ENCODE measurements around the gene USP48. TPM values are rescaled to one million over a fixed set of nuclear protein-coding genes. Genes with fewer than 3 reads are reported as not detected.

USP48 gene
- total and polyA plus RNA-seq, 3 experiments from 2014 or later: 41.4 to 61.5 (median 60.6) TPM

GRCh38 chr1:21749109-21749508, 33.8 kb downstream of the USP48 start:
- POLR2A ChIA-PET: no interaction called here
- DNase-seq: no peak
- Histone ChIP-seq H3K9me3 (ENCODE audit: low read length) (no peaks in the 10 kb centered on the region), H3K4me3 (ENCODE audit: low read length) (no peak overlapping the region), H3K4me1 (ENCODE audit: insufficient read depth, low read length) (no peaks in the 10 kb centered on the region), H3K36me3 (ENCODE audit: insufficient read depth, low read length) (peaks cover 19% of the 10 kb centered on the region), H3K27me3 (ENCODE audit: insufficient read depth, low read length, poor library complexity, severe bottlenecking) (no peaks in the 10 kb centered on the region), H3K27ac (ENCODE audit: low read depth, low read length) (no peak overlapping the region)
- Mint-ChIP-seq H3K4me3 (no peak overlapping the region), H3K4me1 (peaks cover 0 to 8% (median 2%) of the 10 kb centered on the region in 3 donors), H3K27me3 (no peaks in the 10 kb centered on the region), H3K27ac (peak overlapping the region in 4 of 8 donors; percentile 39 to 83 (median 60)), H3K9me3 (no peaks in the 10 kb centered on the region), H3K36me3 (peaks cover 0 to 65% (median 13%) of the 10 kb centered on the region in 3 donors)
- CTCF ChIA-PET: interaction anchor here (1.2 kb wide), 1 partner anchor 14 kb away, joined by 3 read pairs; no protein-coding TSS in a partner anchor

GRCh38 chr1:21743476-21743875, 39.5 kb downstream of the USP48 start:
- H3K36me3 ChIP-seq (ENCODE audit: insufficient read depth, low read length): peaks cover 25% of the 10 kb centered on the region
- CTCF ChIA-PET: no interaction called here

GRCh38 chr1:21742578-21742977, 40.4 kb downstream of the USP48 start:
- CTCF ChIA-PET: no interaction called here
- H3K9me3 ChIP-seq (ENCODE audit: low read length): no peaks in the 10 kb centered on the region

More at GRCh38 chr1:21743476-21743875, 39.5 kb downstream of the USP48 start:
- Histone ChIP-seq H3K4me3 (ENCODE audit: low read length) (no peak overlapping the region), H3K9me3 (ENCODE audit: low read length) (no peaks in the 10 kb centered on the region), H3K4me1 (ENCODE audit: insufficient read depth, low read length) (no peaks in the 10 kb centered on the region), H3K27me3 (ENCODE audit: insufficient read depth, low read length, poor library complexity, severe bottlenecking) (no peaks in the 10 kb centered on the region), H3K27ac (ENCODE audit: low read depth, low read length) (no peak overlapping the region)
- Mint-ChIP-seq H3K27ac (peak overlapping the region in 4 of 8 donors; percentile 1 to 76 (median 30)), H3K27me3 (no peaks in the 10 kb centered on the region), H3K4me1 (peaks cover 14 to 21% (median 19%) of the 10 kb centered on the region in 3 donors), H3K36me3 (peaks cover 0 to 61% (median 14%) of the 10 kb centered on the region in 3 donors), H3K4me3 (no peak overlapping the region), H3K9me3 (no peaks in the 10 kb centered on the region)
- POLR2A ChIA-PET: no interaction called here
- DNase-seq: peak in 1 of 5 donors; percentile 38

GRCh38 chr1:21741206-21741605, 41.7 kb downstream of the USP48 start:
- POLR2A ChIA-PET: no interaction called here
- H3K27me3 ChIP-seq (ENCODE audit: insufficient read depth, low read length, poor library complexity, severe bottlenecking): no peaks in the 10 kb centered on the region
- CTCF ChIA-PET: interaction anchor here (0.6 kb wide), 1 partner anchor 18 kb away, joined by 3 read pairs; no protein-coding TSS in a partner anchor
- no peak for DNase-seq
- peak overlapping the region in 1 of 8 donors; percentile 4 for H3K27ac Mint-ChIP-seq
- no peak overlapping the region for H3K4me3 Mint-ChIP-seq
- no peak overlapping the region for H3K27ac ChIP-seq (ENCODE audit: low read depth, low read length)
- H3K36me3 Mint-ChIP-seq: peaks cover 0 to 56% (median 14%) of the 10 kb centered on the region in 3 donors
- peaks cover 14 to 21% (median 19%) of the 10 kb centered on the region in 3 donors for H3K4me1 Mint-ChIP-seq
- no peaks in the 10 kb centered on the region for H3K9me3 ChIP-seq (ENCODE audit: low read length)
- H3K9me3 Mint-ChIP-seq: no peaks in the 10 kb centered on the region
- no peaks in the 10 kb centered on the region for H3K27me3 Mint-ChIP-seq
- no peaks in the 10 kb centered on the region for H3K4me1 ChIP-seq (ENCODE audit: insufficient read depth, low read length)
- no peak overlapping the region for H3K4me3 ChIP-seq (ENCODE audit: low read length)
- H3K36me3 ChIP-seq (ENCODE audit: insufficient read depth, low read length): peaks cover 19% of the 10 kb centered on the region

More at GRCh38 chr1:21742578-21742977, 40.4 kb downstream of the USP48 start:
- no peaks in the 10 kb centered on the region for H3K27me3 Mint-ChIP-seq
- H3K4me3 Mint-ChIP-seq: no peak overlapping the region
- POLR2A ChIA-PET: no interaction called here
- peaks cover 0 to 57% (median 14%) of the 10 kb centered on the region in 3 donors for H3K36me3 Mint-ChIP-seq
- peaks cover 14 to 21% (median 19%) of the 10 kb centered on the region in 3 donors for H3K4me1 Mint-ChIP-seq
- H3K9me3 Mint-ChIP-seq: no peaks in the 10 kb centered on the region
- H3K27me3 ChIP-seq (ENCODE audit: insufficient read depth, low read length, poor library complexity, severe bottlenecking): no peaks in the 10 kb centered on the region
- peaks cover 19% of the 10 kb centered on the region for H3K36me3 ChIP-seq (ENCODE audit: insufficient read depth, low read length)
- no peak for DNase-seq
- H3K4me3 ChIP-seq (ENCODE audit: low read length): no peak overlapping the region
- H3K4me1 ChIP-seq (ENCODE audit: insufficient read depth, low read length): no peaks in the 10 kb centered on the region
- no peak overlapping the region for H3K27ac ChIP-seq (ENCODE audit: low read depth, low read length)
- peak overlapping the region in 1 of 8 donors; percentile 38 for H3K27ac Mint-ChIP-seq

- no peaks in the 10 kb centered on the region for H3K27me3 ChIP-seq (ENCODE audit: insufficient read depth, low read length, poor library complexity, severe bottlenecking)
- Mint-ChIP-seq H3K4me3 (no peak overlapping the region), H3K9me3 (no peaks in the 10 kb centered on the region), H3K4me1 (peaks cover 4 to 12% (median 10%) of the 10 kb centered on the region in 3 donors), H3K36me3 (peaks cover 0 to 63% (median 21%) of the 10 kb centered on the region in 3 donors), H3K27ac (peak overlapping the region in 1 of 8 donors; percentile 33), H3K27me3 (no peaks in the 10 kb centered on the region)
- H3K4me3 ChIP-seq (ENCODE audit: low read length): no peak overlapping the region
- H3K4me1 ChIP-seq (ENCODE audit: insufficient read depth, low read length): no peaks in the 10 kb centered on the region
- H3K36me3 ChIP-seq (ENCODE audit: insufficient read depth, low read length): peaks cover 10% of the 10 kb centered on the region
- H3K27ac ChIP-seq (ENCODE audit: low read depth, low read length): no peak overlapping the region
- H3K9me3 ChIP-seq (ENCODE audit: low read length): no peaks in the 10 kb centered on the region
- ChIA-PET CTCF (no interaction called here), POLR2A (no interaction called here)
- no peak for DNase-seq
These were observed 46.1 kb downstream of the USP48 start for GRCh38 chr1:21736876-21737275.

- no peaks in the 10 kb centered on the region for H3K9me3 Mint-ChIP-seq
- Histone ChIP-seq H3K9me3 (ENCODE audit: low read length) (no peaks in the 10 kb centered on the region), H3K27ac (ENCODE audit: low read depth, low read length) (no peak overlapping the region), H3K4me1 (ENCODE audit: insufficient read depth, low read length) (no peaks in the 10 kb centered on the region), H3K4me3 (ENCODE audit: low read length) (no peak overlapping the region), H3K27me3 (ENCODE audit: insufficient read depth, low read length, poor library complexity, severe bottlenecking) (no peaks in the 10 kb centered on the region), H3K36me3 (ENCODE audit: insufficient read depth, low read length) (peaks cover 7% of the 10 kb centered on the region)
- CTCF ChIA-PET: no interaction called here
- H3K36me3 Mint-ChIP-seq: peaks cover 0 to 64% (median 21%) of the 10 kb centered on the region in 3 donors
- no peak overlapping the region for H3K4me3 Mint-ChIP-seq
- peaks cover 4 to 12% (median 9%) of the 10 kb centered on the region in 3 donors for H3K4me1 Mint-ChIP-seq
- H3K27me3 Mint-ChIP-seq: no peaks in the 10 kb centered on the region
- POLR2A ChIA-PET: no interaction called here
- no peak overlapping the region for H3K27ac Mint-ChIP-seq
- DNase-seq: no peak
These were observed 46.9 kb downstream of the USP48 start for GRCh38 chr1:21736011-21736410.

- H3K27me3 Mint-ChIP-seq: no peaks in the 10 kb centered on the region
- no peak overlapping the region for H3K4me3 Mint-ChIP-seq
- ChIA-PET CTCF (interaction anchor here (1.4 kb wide), 1 partner anchor 14 kb away, joined by 3 read pairs; no protein-coding TSS in a partner anchor), POLR2A (no interaction called here)
- H3K4me1 ChIP-seq (ENCODE audit: insufficient read depth, low read length): no peaks in the 10 kb centered on the region
- no peaks in the 10 kb centered on the region for H3K9me3 Mint-ChIP-seq
- no peaks in the 10 kb centered on the region for H3K9me3 ChIP-seq (ENCODE audit: low read length)
- no peaks in the 10 kb centered on the region for H3K27me3 ChIP-seq (ENCODE audit: insufficient read depth, low read length, poor library complexity, severe bottlenecking)
- no peak overlapping the region for H3K4me3 ChIP-seq (ENCODE audit: low read length)
- no peak overlapping the region for H3K27ac ChIP-seq (ENCODE audit: low read depth, low read length)
- no peak for DNase-seq
- H3K4me1 Mint-ChIP-seq: peaks cover 0 to under 1% (median 0%) of the 10 kb centered on the region in 3 donors
- no peak overlapping the region for H3K27ac Mint-ChIP-seq
- peaks cover 0 to 53% (median 13%) of the 10 kb centered on the region in 3 donors for H3K36me3 Mint-ChIP-seq
- peaks cover 7% of the 10 kb centered on the region for H3K36me3 ChIP-seq (ENCODE audit: insufficient read depth, low read length)
These were observed 48.4 kb downstream of the USP48 start for GRCh38 chr1:21734526-21734925.

GRCh38 chr1:21732664-21733063, 50.3 kb downstream of the USP48 start:
- ChIA-PET POLR2A (no interaction called here), CTCF (no interaction called here)
- no peaks in the 10 kb centered on the region for H3K4me1 ChIP-seq (ENCODE audit: insufficient read depth, low read length)
- no peak overlapping the region for H3K4me3 Mint-ChIP-seq
- H3K36me3 ChIP-seq (ENCODE audit: insufficient read depth, low read length): no peaks in the 10 kb centered on the region
- no peak overlapping the region for H3K27ac Mint-ChIP-seq
- H3K27me3 Mint-ChIP-seq: peaks cover 0 to 1% of the 10 kb centered on the region in 2 donors
- no peak for DNase-seq
- H3K36me3 Mint-ChIP-seq: peaks cover 0 to 62% (median 10%) of the 10 kb centered on the region in 3 donors
- no peak overlapping the region for H3K4me3 ChIP-seq (ENCODE audit: low read length)
- H3K9me3 ChIP-seq (ENCODE audit: low read length): no peaks in the 10 kb centered on the region
- no peak overlapping the region for H3K27ac ChIP-seq (ENCODE audit: low read depth, low read length)
- no peaks in the 10 kb centered on the region for H3K9me3 Mint-ChIP-seq
- H3K27me3 ChIP-seq (ENCODE audit: insufficient read depth, low read length, poor library complexity, severe bottlenecking): no peaks in the 10 kb centered on the region
- H3K4me1 Mint-ChIP-seq: no peaks in the 10 kb centered on the region
